Stimulated activated CD4-positive, alpha-beta T cell treated with anti-CD3 and anti-CD28 coated beads, Interleukin-1b, Interleukin-23, amount 100 ng/mL, for 4 hours (primary cell): ENCODE data around the gene DSG1.
"Not testable (repeated sequence)": the region's sequence is repeated elsewhere in the genome, so short reads cannot be mapped to it uniquely, and the experiment has no call there.

Experiments used
- DNase-seq, 2 donors: peaks; one replicate each; pipeline ENCODE4 v3.0.0-alpha.2; 2020; ENCODE audit warnings: low read depth in 2 of 2

DSG1 gene

GRCh38 chr18:31317860-31318259, at the start of gene DSG1:
Gene DSG1, plus strand, starts transcription at chr18:31318160. Its CDS starts 141 bp downstream, at chr18:31318301.
- DNase-seq: no peak

- DNase-seq: no peak
Measured at GRCh38 chr18:31268985-31269406, 49.0 kb upstream of the DSG1 start.

- no peak for DNase-seq
Measured at GRCh38 chr18:31269566-31269965, 48.4 kb upstream of the DSG1 start.

GRCh38 chr18:31270578-31270977, 47.4 kb upstream of the DSG1 start:
- DNase-seq: no peak

GRCh38 chr18:31273812-31274527, 44.0 kb upstream of the DSG1 start:
- DNase-seq: no peak

GRCh38 chr18:31274931-31275330, 43.0 kb upstream of the DSG1 start:
- DNase-seq: no peak

- no peak for DNase-seq
Measured at GRCh38 chr18:31275722-31276463, 42.1 kb upstream of the DSG1 start.

- DNase-seq: no peak
Measured at GRCh38 chr18:31278609-31279071, 39.3 kb upstream of the DSG1 start.

GRCh38 chr18:31280502-31280901, 37.5 kb upstream of the DSG1 start:
- no peak for DNase-seq

GRCh38 chr18:31281437-31281836, 36.5 kb upstream of the DSG1 start:
- no peak for DNase-seq

GRCh38 chr18:31289446-31289845, 28.5 kb upstream of the DSG1 start:
- not testable (repeated sequence) for DNase-seq

GRCh38 chr18:31291688-31292087, 26.3 kb upstream of the DSG1 start:
- no peak for DNase-seq

GRCh38 chr18:31294199-31294747, 23.7 kb upstream of the DSG1 start:
- no peak for DNase-seq

GRCh38 chr18:31297248-31297647, 20.7 kb upstream of the DSG1 start:
- DNase-seq: no peak

- DNase-seq: no peak
Measured at GRCh38 chr18:31301201-31301655, 16.7 kb upstream of the DSG1 start.

- no peak for DNase-seq
Measured at GRCh38 chr18:31302991-31303390, 15.0 kb upstream of the DSG1 start.

- no peak for DNase-seq
Measured at GRCh38 chr18:31303771-31304170, 14.2 kb upstream of the DSG1 start.

GRCh38 chr18:31309115-31309514, 8.8 kb upstream of the DSG1 start:
- DNase-seq: no peak

GRCh38 chr18:31316974-31317373, 986 bp upstream of the DSG1 start:
- DNase-seq: no peak

GRCh38 chr18:31321719-31322118, 3.8 kb downstream of the DSG1 start:
- no peak for DNase-seq

- no peak for DNase-seq
Measured at GRCh38 chr18:31325051-31325450, 7.1 kb downstream of the DSG1 start.

- no peak for DNase-seq
Measured at GRCh38 chr18:31329787-31330438, 12.0 kb downstream of the DSG1 start.
